Naive B cell (primary cell): ENCODE results near the gene LRTM1. TPM values are rescaled to one million over a fixed set of nuclear protein-coding genes. Genes with fewer than 3 reads are reported as not detected.
A peak's percentile ranks its signal among the peaks of the same experiment; 100 is the strongest.

Source experiments
- ATAC-seq, 2 donors: fragments of 150-1000 bp; cut with Tn5 transposase; 2 replicates each; pipeline ENCODE4 v1.10.0; 2021; ENCODE audit warnings: low read depth in 2 of 2, mild to moderate bottlenecking in 2 of 2, moderate library complexity in 2 of 2
- DNase-seq: peaks from one replicate; pipeline ENCODE4 v3.0.0; 2022
- H3K27ac Mint-ChIP-seq, 6 donors: one replicate each; pipeline ENCODE4 v1.8.0; 2020 to 2022; ENCODE audit warnings: mild to moderate bottlenecking in 6 of 6, mixed read lengths in 6 of 6, moderate library complexity in 5 of 6, inconsistent platforms in 2 of 6
- H3K27me3 Mint-ChIP-seq, 3 donors: one replicate each; pipeline ENCODE4 v1.8.0; 2021 to 2022; ENCODE audit warnings: mixed read lengths in 3 of 3, mild to moderate bottlenecking in 1 of 3
- H3K36me3 Mint-ChIP-seq, 2 donors: one replicate each; pipeline ENCODE4 v1.8.0; 2020 to 2022; ENCODE audit warnings: mixed read lengths in 2 of 2, inconsistent platforms in 1 of 2, mild to moderate bottlenecking in 1 of 2
- H3K4me1 Mint-ChIP-seq, 3 donors: one replicate each; pipeline ENCODE4 v1.8.0; 2020 to 2022; ENCODE audit warnings: mixed read lengths in 3 of 3, inconsistent platforms in 1 of 3, mild to moderate bottlenecking in 1 of 3, moderate library complexity in 1 of 3
- H3K4me3 Mint-ChIP-seq, 8 donors: one replicate each; pipeline ENCODE4 v1.8.0; 2020 to 2022; ENCODE audit warnings: mild to moderate bottlenecking in 8 of 8, mixed read lengths in 8 of 8, moderate library complexity in 8 of 8, inconsistent platforms in 2 of 8
- H3K9me3 Mint-ChIP-seq, 7 donors: one replicate each; pipeline ENCODE4 v1.8.0; 2020 to 2022; ENCODE audit warnings: mixed read lengths in 7 of 7, mild to moderate bottlenecking in 5 of 7, inconsistent platforms in 2 of 7, moderate library complexity in 1 of 7
- polyA plus RNA-seq, 6 donors: library from polyadenylated mRNA; unstranded; fragments of 300-500 nt; fragmentation: Illumina TruSeq; gene quantifications; one replicate each; pipeline ENCODE4 v1.2.3, GENCODE V29; 2021; ENCODE audit warnings: low read depth in 6 of 6

Gene LRTM1
- not detected for polyA plus RNA-seq

DNA sequence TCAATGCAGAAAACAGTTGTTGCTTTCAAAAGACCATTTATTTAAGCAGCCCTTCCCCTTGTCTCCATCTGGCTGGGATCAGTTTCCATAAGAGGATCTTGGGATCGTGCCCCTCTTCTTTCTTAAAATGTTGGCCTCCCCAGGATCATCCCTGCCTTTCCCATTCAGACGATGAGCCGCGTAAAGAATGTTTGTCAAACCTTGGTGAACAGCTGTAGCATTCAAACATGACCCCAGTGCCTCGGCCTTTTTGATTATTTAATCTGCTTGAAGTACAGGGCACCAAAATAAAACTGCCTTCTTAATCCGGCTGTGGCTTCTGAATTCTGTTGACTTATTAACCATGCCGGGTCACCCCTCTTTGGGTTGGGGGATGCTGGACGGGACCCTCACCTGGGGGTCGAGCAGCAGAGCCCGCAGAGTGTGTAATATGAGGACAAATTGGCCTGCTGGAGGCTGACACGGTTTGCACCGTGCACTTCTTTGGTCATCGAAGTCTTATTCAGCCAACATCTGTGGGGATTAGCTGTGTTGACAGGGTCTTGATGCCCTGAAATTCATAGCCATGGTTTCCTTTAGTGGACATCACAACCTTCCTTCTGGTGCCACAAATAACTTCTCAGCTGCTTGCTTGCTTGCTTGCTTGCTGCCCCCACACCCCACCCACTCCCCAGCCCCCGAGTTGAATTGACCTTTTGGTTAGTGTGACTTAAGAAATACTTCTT, at the start of gene LRTM1:
TSS of gene LRTM1 (minus strand) at position 14 of the 725 bp plus-strand sequence. CDS start 148 bp downstream, outside the sequence.
- H3K27ac Mint-ChIP-seq, result no peak within 1 kb of the TSS
- no peaks in the 10 kb centered on the region for H3K36me3 Mint-ChIP-seq
- no peak for DNase-seq
- ATAC-seq, result no peak
- H3K4me3 Mint-ChIP-seq, result no peak within 1 kb of the TSS
- H3K9me3 Mint-ChIP-seq, result peaks cover 0 to 9% (median 2%) of the 10 kb centered on the region in 7 donors
- H3K4me1 Mint-ChIP-seq, result no peaks in the 10 kb centered on the region
- no peaks in the 10 kb centered on the region for H3K27me3 Mint-ChIP-seq

DNA sequence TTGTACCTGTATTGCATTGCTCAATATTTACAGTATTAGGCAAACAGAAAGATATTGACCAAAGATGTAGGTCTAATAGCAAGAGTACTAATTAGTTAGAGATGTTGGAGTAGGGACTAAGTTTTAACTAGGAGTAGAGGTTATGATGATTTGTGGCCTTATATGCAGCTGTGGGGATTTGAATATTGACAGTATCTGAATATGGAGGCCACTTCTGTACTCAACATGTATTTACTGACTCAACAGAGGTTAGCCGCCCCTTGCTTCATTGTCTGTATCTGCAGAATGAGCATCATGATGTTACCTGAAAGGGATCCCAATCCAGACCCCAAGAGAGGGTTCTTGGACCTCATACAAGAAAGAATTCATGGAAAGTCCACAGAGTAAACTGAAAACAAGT, 49.6 kb upstream of the LRTM1 start:
- DNase-seq (no peak), ATAC-seq (no peak)
- Mint-ChIP-seq H3K4me3 (no peak overlapping the region), H3K27ac (no peak overlapping the region), H3K9me3 (peaks cover 1 to 11% (median 7%) of the 10 kb centered on the region in 7 donors), H3K27me3 (peaks cover 0 to 8% (median 3%) of the 10 kb centered on the region in 3 donors), H3K4me1 (no peaks in the 10 kb centered on the region), H3K36me3 (no peaks in the 10 kb centered on the region)

DNA sequence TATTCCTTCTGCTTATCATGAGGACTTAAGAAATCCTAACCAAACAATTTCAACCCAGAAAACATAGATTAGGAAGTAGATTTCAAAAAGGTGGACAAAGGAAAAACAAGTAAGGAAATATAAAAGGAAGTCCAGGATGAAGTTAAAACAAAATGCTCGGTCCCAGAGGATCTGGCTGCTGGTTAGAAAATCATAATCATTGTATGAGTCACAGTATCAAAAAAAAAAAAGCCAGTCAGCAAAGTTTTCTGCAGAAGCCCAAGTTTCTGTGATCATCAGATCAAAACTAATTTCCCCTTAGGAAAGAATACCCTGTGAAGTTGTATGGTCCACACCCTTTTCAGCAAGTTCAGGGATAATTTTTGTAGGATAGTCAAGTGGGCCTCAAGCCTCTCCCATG, 43.0 kb upstream of the LRTM1 start:
- Mint-ChIP-seq H3K27ac (no peak overlapping the region), H3K27me3 (peaks cover 0 to 19% (median 3%) of the 10 kb centered on the region in 3 donors), H3K4me1 (no peaks in the 10 kb centered on the region), H3K9me3 (peaks cover 0 to 6% (median 2%) of the 10 kb centered on the region in 7 donors), H3K4me3 (no peak overlapping the region), H3K36me3 (no peaks in the 10 kb centered on the region)
- DNase-seq (no peak), ATAC-seq (no peak)

DNA sequence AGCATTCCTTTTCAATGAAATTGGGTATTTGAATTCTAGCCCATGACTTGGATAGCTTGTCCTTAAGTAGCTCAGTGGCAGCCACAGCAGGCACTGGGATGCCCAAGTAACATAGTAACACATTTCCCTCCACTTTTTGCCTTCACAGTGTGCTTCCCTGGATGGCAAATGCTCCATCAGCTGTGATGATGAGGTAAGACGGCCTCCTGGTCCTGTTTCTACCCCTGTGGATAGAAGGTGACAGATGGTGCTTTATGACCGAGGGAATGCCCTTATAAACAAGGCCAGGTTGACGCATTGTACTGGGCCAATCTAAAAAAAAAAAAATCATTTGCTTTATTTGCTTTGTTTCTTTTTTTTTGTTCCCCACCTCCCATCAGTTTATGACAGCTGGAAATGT, 41.8 kb upstream of the LRTM1 start:
- no peak overlapping the region for H3K27ac Mint-ChIP-seq
- ATAC-seq (no peak), DNase-seq (no peak)
- no peak overlapping the region for H3K4me3 Mint-ChIP-seq
- H3K9me3 Mint-ChIP-seq, result peaks cover 0 to 11% (median 2%) of the 10 kb centered on the region in 7 donors
- H3K36me3 Mint-ChIP-seq, result no peaks in the 10 kb centered on the region
- H3K27me3 Mint-ChIP-seq, result peaks cover 0 to 19% (median 3%) of the 10 kb centered on the region in 3 donors
- no peaks in the 10 kb centered on the region for H3K4me1 Mint-ChIP-seq

DNA sequence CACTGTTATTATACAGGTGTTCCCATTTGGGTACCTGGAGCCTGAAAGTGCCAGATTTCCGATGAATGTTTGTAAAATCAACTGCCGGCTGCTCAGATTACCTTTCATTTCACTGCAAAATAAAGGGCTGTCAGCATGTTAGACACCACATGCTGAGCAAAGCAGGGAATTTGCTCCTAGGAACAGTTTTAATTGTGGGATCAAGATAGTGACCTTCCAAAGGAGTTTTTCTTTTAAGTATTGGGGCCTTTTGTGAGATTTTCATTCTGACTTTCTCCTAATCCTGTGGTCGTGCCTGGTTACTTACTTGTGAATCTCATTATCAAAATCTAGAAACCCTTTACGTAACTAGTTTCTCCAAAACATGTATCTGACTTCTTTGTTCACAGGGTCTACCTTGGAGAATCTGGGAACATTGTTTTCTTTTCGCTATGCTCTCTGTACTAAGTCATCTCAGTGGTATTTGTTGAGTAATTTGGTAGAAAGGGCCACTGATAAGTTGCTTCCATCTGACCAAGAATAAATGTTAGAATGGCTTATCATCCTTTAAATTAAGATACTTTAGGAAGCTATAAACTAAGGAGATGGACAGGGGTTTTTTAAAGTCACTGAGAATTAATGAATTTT, 40.8 kb upstream of the LRTM1 start:
- Mint-ChIP-seq H3K36me3 (no peaks in the 10 kb centered on the region), H3K4me3 (no peak overlapping the region), H3K27ac (no peak overlapping the region), H3K9me3 (peaks cover 0 to 11% (median 2%) of the 10 kb centered on the region in 7 donors), H3K27me3 (peaks cover 0 to 14% (median 0%) of the 10 kb centered on the region in 3 donors), H3K4me1 (no peaks in the 10 kb centered on the region)
- ATAC-seq (no peak), DNase-seq (no peak)

DNA sequence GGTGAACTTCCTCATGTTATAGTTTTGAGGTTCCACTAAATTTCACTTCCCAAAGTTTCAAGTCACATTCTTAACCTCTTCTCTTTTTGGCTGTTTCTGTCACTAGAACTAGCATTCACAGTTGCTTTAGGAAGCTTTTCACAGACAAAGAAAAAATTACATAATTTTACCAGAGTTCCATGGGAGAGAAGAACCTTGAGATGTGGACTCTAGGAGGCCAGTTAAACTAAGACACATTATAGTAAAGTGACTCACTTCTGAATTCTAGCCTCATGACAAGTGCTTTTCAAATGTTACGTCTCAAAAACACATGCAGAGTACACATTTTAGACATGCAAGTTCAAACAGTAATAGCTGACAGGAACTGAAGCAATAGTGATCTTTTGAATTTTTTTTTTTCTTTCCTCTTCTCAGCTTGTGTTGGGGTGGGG, 39.9 kb upstream of the LRTM1 start:
- DNase-seq, result no peak
- Mint-ChIP-seq H3K4me1 (no peaks in the 10 kb centered on the region), H3K27me3 (peaks cover 0 to 11% (median 0%) of the 10 kb centered on the region in 3 donors), H3K36me3 (no peaks in the 10 kb centered on the region), H3K4me3 (no peak overlapping the region), H3K27ac (no peak overlapping the region), H3K9me3 (peaks cover 0 to 11% (median 2%) of the 10 kb centered on the region in 7 donors)
- ATAC-seq, result no peak

DNA sequence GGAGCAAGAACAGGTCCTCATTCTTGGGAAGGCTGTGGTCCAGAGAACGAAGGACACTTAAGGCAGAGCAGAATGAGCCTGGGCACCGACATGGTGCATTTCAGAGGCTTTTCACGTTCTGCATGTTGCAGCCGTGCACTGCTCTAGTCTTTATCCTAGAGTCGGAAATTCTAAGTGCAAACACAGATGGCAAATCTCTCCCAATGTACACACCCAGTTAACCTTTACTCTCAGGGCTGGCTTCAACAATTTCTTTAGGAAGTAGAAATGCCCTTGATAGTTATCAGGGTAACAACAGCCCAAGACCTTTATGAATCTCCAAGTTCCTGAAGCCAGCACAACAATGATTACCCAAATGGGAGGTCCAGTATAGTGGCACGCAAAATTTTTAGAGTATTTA, 39.1 kb upstream of the LRTM1 start:
- no peaks in the 10 kb centered on the region for H3K4me1 Mint-ChIP-seq
- peaks cover 0 to 11% (median 0%) of the 10 kb centered on the region in 3 donors for H3K27me3 Mint-ChIP-seq
- H3K36me3 Mint-ChIP-seq, result no peaks in the 10 kb centered on the region
- no peak overlapping the region for H3K4me3 Mint-ChIP-seq
- peaks cover 0 to 11% (median 0%) of the 10 kb centered on the region in 7 donors for H3K9me3 Mint-ChIP-seq
- H3K27ac Mint-ChIP-seq, result no peak overlapping the region
- no peak for ATAC-seq
- no peak for DNase-seq

DNA sequence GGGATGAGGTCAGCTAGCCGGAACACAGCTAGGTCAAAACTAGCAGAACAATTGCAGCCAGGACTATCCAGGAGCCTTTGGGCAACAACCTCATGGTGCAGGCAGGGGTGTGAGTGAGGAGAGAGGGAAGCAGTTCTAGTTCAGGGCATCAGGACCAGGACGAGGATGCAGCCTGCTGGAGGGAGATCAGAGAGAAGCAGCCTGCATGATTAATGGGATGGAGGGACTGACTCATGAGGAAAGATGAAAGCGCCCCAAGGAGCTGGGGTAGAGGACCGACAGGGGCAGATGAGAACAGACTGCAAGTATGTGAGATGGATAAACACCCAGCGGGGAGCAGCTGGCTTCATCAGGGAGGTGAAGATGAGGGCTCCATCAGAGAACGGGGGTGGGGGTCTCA, 37.9 kb upstream of the LRTM1 start:
- Mint-ChIP-seq H3K4me3 (no peak overlapping the region), H3K27ac (peak overlapping the region in 1 of 6 donors; percentile 52), H3K9me3 (peaks cover 0 to 11% (median 0%) of the 10 kb centered on the region in 7 donors), H3K4me1 (no peaks in the 10 kb centered on the region), H3K27me3 (peaks cover 0 to 4% (median 0%) of the 10 kb centered on the region in 3 donors), H3K36me3 (no peaks in the 10 kb centered on the region)
- ATAC-seq, result no peak
- DNase-seq, result no peak

DNA sequence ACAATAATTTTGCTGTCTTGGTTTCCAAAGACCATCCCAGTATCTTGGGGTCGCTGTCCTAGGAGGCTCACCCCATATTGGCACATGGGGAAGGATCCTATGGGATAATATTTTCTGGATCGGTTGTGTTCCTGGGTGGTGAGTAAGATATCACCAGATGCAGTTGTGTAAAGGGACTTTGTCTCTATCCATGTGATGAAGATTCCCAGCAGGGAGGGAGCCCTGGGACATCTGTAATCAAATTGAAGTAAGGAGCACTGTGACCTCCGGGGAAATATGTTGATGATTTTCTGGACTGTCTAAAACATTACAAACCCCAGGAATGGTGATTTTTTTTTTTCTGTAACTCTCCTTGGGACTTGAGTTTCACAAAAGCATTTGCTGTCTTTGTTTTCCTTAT, 36.2 kb upstream of the LRTM1 start:
- Mint-ChIP-seq H3K4me1 (no peaks in the 10 kb centered on the region), H3K27ac (no peak overlapping the region), H3K36me3 (no peaks in the 10 kb centered on the region), H3K9me3 (peaks cover 0 to 7% (median 0%) of the 10 kb centered on the region in 7 donors), H3K27me3 (no peaks in the 10 kb centered on the region), H3K4me3 (no peak overlapping the region)
- ATAC-seq, result no peak
- DNase-seq, result no peak

DNA sequence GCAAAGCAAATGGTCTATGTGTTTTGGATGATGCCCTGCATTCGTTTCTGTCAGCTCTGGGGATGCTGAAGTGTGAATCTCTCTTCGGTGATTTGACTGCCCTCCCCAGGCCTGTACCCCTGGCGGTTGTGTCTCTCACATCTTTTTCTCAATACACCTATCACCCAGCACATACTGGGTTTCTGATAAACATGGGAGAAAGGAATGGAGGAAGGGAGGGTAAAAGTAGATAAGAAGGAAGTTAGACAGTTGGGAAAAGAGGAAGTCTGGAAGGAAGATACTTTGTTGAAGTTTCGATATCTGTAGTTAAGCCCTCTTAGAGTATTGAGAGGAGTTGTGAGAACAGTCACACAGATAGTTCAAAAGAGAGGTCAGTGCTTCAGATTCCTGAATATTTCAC, 35.8 kb upstream of the LRTM1 start:
- Mint-ChIP-seq H3K27ac (no peak overlapping the region), H3K36me3 (no peaks in the 10 kb centered on the region), H3K27me3 (no peaks in the 10 kb centered on the region), H3K9me3 (peaks cover 0 to 7% (median 0%) of the 10 kb centered on the region in 7 donors), H3K4me3 (no peak overlapping the region), H3K4me1 (no peaks in the 10 kb centered on the region)
- ATAC-seq (no peak), DNase-seq (no peak)

DNA sequence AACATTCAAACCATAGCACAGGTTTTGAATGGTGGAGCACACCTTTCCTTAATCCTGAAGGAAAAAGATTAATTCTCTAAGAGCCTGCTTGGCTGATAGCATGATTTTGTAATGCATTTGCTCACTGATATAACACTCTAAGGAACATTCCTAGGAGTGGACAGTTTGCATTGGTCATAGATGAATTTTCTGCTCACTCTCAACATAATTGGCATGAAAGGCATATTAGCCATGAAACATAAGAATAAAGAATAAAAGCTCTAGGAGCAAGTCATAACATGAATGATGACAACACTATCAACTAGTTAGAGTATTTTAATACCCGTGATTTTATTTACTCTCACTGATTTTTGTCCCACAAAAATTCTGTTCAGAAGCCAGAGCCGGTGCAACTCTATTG, 34.3 kb upstream of the LRTM1 start:
- H3K36me3 Mint-ChIP-seq, result no peaks in the 10 kb centered on the region
- no peak overlapping the region for H3K27ac Mint-ChIP-seq
- ATAC-seq (no peak), DNase-seq (no peak)
- H3K27me3 Mint-ChIP-seq, result no peaks in the 10 kb centered on the region
- peaks cover 0 to 7% (median 0%) of the 10 kb centered on the region in 7 donors for H3K9me3 Mint-ChIP-seq
- H3K4me3 Mint-ChIP-seq, result no peak overlapping the region
- H3K4me1 Mint-ChIP-seq, result no peaks in the 10 kb centered on the region

DNA sequence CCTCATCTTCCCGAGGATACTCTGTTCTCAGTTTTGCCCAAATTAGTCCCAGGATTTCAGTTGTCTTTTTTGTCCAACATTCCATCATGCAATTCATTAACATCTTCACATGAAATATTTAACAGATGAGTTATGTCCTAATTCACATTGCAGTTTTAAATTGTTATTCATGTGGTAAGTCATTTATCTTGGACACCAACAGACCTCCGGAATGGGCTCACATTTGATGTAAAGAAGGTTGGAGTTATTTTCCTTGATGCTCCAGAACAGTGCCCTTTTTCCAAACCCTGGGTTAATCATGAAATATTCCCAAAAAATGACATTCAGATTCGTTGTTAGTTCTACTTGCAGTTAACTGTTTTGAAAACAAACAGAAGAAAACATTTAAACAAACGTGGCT, 32.8 kb upstream of the LRTM1 start:
- Mint-ChIP-seq H3K9me3 (peaks cover 0 to 5% (median 0%) of the 10 kb centered on the region in 7 donors), H3K4me1 (no peaks in the 10 kb centered on the region), H3K36me3 (no peaks in the 10 kb centered on the region), H3K27me3 (no peaks in the 10 kb centered on the region), H3K4me3 (no peak overlapping the region), H3K27ac (no peak overlapping the region)
- no peak for ATAC-seq
- no peak for DNase-seq

DNA sequence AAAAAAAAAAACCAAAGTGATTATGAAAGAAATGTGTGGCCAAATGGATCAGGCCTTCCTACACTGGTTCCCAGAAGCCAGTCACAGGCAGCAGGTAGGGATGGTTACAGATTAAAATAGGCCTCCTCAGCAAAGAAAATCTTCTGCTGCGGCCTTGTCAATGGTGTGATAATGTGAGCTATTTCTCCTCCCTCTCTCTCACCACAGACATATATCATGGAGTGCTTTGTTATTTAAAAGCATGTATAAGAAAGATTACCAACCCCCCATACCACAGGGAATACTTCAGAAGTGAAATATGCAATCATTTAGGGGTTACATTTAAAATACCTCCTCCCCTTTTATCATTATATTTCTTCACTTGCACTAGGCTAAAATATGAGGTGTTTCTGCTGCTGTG, 32.2 kb upstream of the LRTM1 start:
- Mint-ChIP-seq H3K27ac (no peak overlapping the region), H3K4me1 (no peaks in the 10 kb centered on the region), H3K27me3 (no peaks in the 10 kb centered on the region), H3K9me3 (peaks cover 0 to 4% (median 0%) of the 10 kb centered on the region in 7 donors), H3K4me3 (no peak overlapping the region), H3K36me3 (no peaks in the 10 kb centered on the region)
- no peak for DNase-seq
- ATAC-seq, result no peak

DNA sequence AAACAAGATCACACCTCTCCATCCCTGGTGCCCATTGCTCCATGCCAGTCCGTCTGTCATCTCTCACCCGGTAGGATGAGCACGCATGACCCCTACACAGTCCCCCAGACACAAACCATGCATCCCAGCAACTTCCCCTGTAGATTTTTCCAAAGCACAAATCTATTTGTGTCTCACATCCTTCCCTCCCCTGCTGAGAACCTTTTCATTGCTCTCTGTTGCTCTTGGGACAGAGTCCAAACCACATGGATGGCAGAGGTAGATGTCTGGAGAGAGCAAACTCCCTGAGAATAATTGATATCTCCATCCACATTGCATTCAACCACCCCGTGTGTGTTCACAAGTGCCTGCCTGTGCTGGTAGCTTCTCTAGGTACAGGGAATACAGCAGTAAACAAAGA, 29.9 kb upstream of the LRTM1 start:
- no peak overlapping the region for H3K27ac Mint-ChIP-seq
- H3K9me3 Mint-ChIP-seq, result peaks cover 0 to 4% (median 0%) of the 10 kb centered on the region in 7 donors
- H3K4me1 Mint-ChIP-seq, result no peaks in the 10 kb centered on the region
- no peak overlapping the region for H3K4me3 Mint-ChIP-seq
- DNase-seq, result no peak
- ATAC-seq, result no peak
- H3K36me3 Mint-ChIP-seq, result no peaks in the 10 kb centered on the region
- H3K27me3 Mint-ChIP-seq, result no peaks in the 10 kb centered on the region
